ENCODE results near the gene AIG1. TPM values are rescaled to one million over a fixed set of nuclear protein-coding genes. Genes with fewer than 3 reads are reported as not detected.
"Not testable (repeated sequence)": the region's sequence is repeated elsewhere in the genome, so short reads cannot be mapped to it uniquely, and the experiment has no call there.

The AIG1 gene
- total RNA-seq (2014; rRNA removed; shearing (Covaris generic)): 18.3 and 18.6 TPM in 2 replicates

GRCh38 chr6:143060806-143061596 is at the start of gene AIG1:
Gene AIG1, plus strand, starts transcription at chr6:143060889. Its CDS starts 37 bp downstream, at chr6:143060926.
- DNase-seq: peak; percentile 90
- Histone ChIP-seq H3K36me3 (replicated peaks; ENCODE audit: control insufficient read depth, insufficient read depth, low read length) (no peaks in the 10 kb centered on the region), H3K4me3 (ENCODE audit: insufficient read depth, low read depth, low read length) (peak within 1 kb of the TSS; percentile 56), H3K27me3 (ENCODE audit: control insufficient read depth, insufficient read depth, low read length) (no peaks in the 10 kb centered on the region)

- no peak overlapping the region for H3K4me3 ChIP-seq (ENCODE audit: insufficient read depth, low read depth, low read length)
- no peaks in the 10 kb centered on the region for H3K36me3 ChIP-seq (replicated peaks; ENCODE audit: control insufficient read depth, insufficient read depth, low read length)
- no peak for DNase-seq
- no peaks in the 10 kb centered on the region for H3K27me3 ChIP-seq (ENCODE audit: control insufficient read depth, insufficient read depth, low read length)
These were observed 45.9 kb upstream of the AIG1 start for GRCh38 chr6:143014764-143015163.

- no peak for DNase-seq
- Histone ChIP-seq H3K4me3 (ENCODE audit: insufficient read depth, low read depth, low read length) (no peak overlapping the region), H3K27me3 (ENCODE audit: control insufficient read depth, insufficient read depth, low read length) (no peaks in the 10 kb centered on the region), H3K36me3 (replicated peaks; ENCODE audit: control insufficient read depth, insufficient read depth, low read length) (no peaks in the 10 kb centered on the region)
These were observed 45.4 kb upstream of the AIG1 start for GRCh38 chr6:143015300-143015706.

- no peak overlapping the region for H3K4me3 ChIP-seq (ENCODE audit: insufficient read depth, low read depth, low read length)
- no peak for DNase-seq
- H3K36me3 ChIP-seq (replicated peaks; ENCODE audit: control insufficient read depth, insufficient read depth, low read length): no peaks in the 10 kb centered on the region
- H3K27me3 ChIP-seq (ENCODE audit: control insufficient read depth, insufficient read depth, low read length): no peaks in the 10 kb centered on the region
These were observed 41.7 kb upstream of the AIG1 start for GRCh38 chr6:143018955-143019354.

- H3K4me3 ChIP-seq (ENCODE audit: insufficient read depth, low read depth, low read length); H3K27me3 ChIP-seq (ENCODE audit: control insufficient read depth, insufficient read depth, low read length); DNase-seq; H3K36me3 ChIP-seq (replicated peaks; ENCODE audit: control insufficient read depth, insufficient read depth, low read length): not testable (repeated sequence)
These were observed 39.8 kb upstream of the AIG1 start for GRCh38 chr6:143020862-143021261.

GRCh38 chr6:143021543-143021942 is 39.1 kb upstream of the AIG1 start:
- no peak overlapping the region for H3K4me3 ChIP-seq (ENCODE audit: insufficient read depth, low read depth, low read length)
- no peaks in the 10 kb centered on the region for H3K36me3 ChIP-seq (replicated peaks; ENCODE audit: control insufficient read depth, insufficient read depth, low read length)
- H3K27me3 ChIP-seq (ENCODE audit: control insufficient read depth, insufficient read depth, low read length): no peaks in the 10 kb centered on the region
- DNase-seq: no peak

- H3K36me3 ChIP-seq (replicated peaks; ENCODE audit: control insufficient read depth, insufficient read depth, low read length): no peaks in the 10 kb centered on the region
These were observed 38.1 kb upstream of the AIG1 start for GRCh38 chr6:143022587-143022986.

GRCh38 chr6:143023695-143024094 is 37.0 kb upstream of the AIG1 start:
- no peaks in the 10 kb centered on the region for H3K36me3 ChIP-seq (replicated peaks; ENCODE audit: control insufficient read depth, insufficient read depth, low read length)
- no peak overlapping the region for H3K4me3 ChIP-seq (ENCODE audit: insufficient read depth, low read depth, low read length)
- DNase-seq: no peak
- no peaks in the 10 kb centered on the region for H3K27me3 ChIP-seq (ENCODE audit: control insufficient read depth, insufficient read depth, low read length)

More at GRCh38 chr6:143022587-143022986, 38.1 kb upstream of the AIG1 start:
- Histone ChIP-seq H3K4me3 (ENCODE audit: insufficient read depth, low read depth, low read length) (no peak overlapping the region), H3K27me3 (ENCODE audit: control insufficient read depth, insufficient read depth, low read length) (no peaks in the 10 kb centered on the region)
- DNase-seq: no peak

- no peaks in the 10 kb centered on the region for H3K27me3 ChIP-seq (ENCODE audit: control insufficient read depth, insufficient read depth, low read length)
- DNase-seq: no peak
- H3K4me3 ChIP-seq (ENCODE audit: insufficient read depth, low read depth, low read length): no peak overlapping the region
- H3K36me3 ChIP-seq (replicated peaks; ENCODE audit: control insufficient read depth, insufficient read depth, low read length): no peaks in the 10 kb centered on the region
These were observed 35.7 kb upstream of the AIG1 start for GRCh38 chr6:143024977-143025376.

GRCh38 chr6:143026696-143027449 is 33.8 kb upstream of the AIG1 start:
- Histone ChIP-seq H3K4me3 (ENCODE audit: insufficient read depth, low read depth, low read length) (no peak overlapping the region), H3K36me3 (replicated peaks; ENCODE audit: control insufficient read depth, insufficient read depth, low read length) (no peaks in the 10 kb centered on the region), H3K27me3 (ENCODE audit: control insufficient read depth, insufficient read depth, low read length) (no peaks in the 10 kb centered on the region)
- DNase-seq: peak; percentile 20

GRCh38 chr6:143034689-143035334 is 25.9 kb upstream of the AIG1 start:
- no peak overlapping the region for H3K4me3 ChIP-seq (ENCODE audit: insufficient read depth, low read depth, low read length)
- H3K36me3 ChIP-seq (replicated peaks; ENCODE audit: control insufficient read depth, insufficient read depth, low read length): no peaks in the 10 kb centered on the region
- H3K27me3 ChIP-seq (ENCODE audit: control insufficient read depth, insufficient read depth, low read length): no peaks in the 10 kb centered on the region
- DNase-seq: no peak

GRCh38 chr6:143037470-143037869 is 23.2 kb upstream of the AIG1 start:
- Histone ChIP-seq H3K27me3 (ENCODE audit: control insufficient read depth, insufficient read depth, low read length) (no peaks in the 10 kb centered on the region), H3K36me3 (replicated peaks; ENCODE audit: control insufficient read depth, insufficient read depth, low read length) (no peaks in the 10 kb centered on the region), H3K4me3 (ENCODE audit: insufficient read depth, low read depth, low read length) (no peak overlapping the region)
- no peak for DNase-seq

GRCh38 chr6:143038833-143039232 is 21.9 kb upstream of the AIG1 start:
- DNase-seq: no peak
- no peaks in the 10 kb centered on the region for H3K36me3 ChIP-seq (replicated peaks; ENCODE audit: control insufficient read depth, insufficient read depth, low read length)
- no peaks in the 10 kb centered on the region for H3K27me3 ChIP-seq (ENCODE audit: control insufficient read depth, insufficient read depth, low read length)

GRCh38 chr6:143039548-143039947 is 21.1 kb upstream of the AIG1 start:
- no peak for DNase-seq
- Histone ChIP-seq H3K27me3 (ENCODE audit: control insufficient read depth, insufficient read depth, low read length) (no peaks in the 10 kb centered on the region), H3K4me3 (ENCODE audit: insufficient read depth, low read depth, low read length) (no peak overlapping the region)

More at GRCh38 chr6:143038833-143039232, 21.9 kb upstream of the AIG1 start:
- no peak overlapping the region for H3K4me3 ChIP-seq (ENCODE audit: insufficient read depth, low read depth, low read length)

GRCh38 chr6:143040018-143040417 is 20.7 kb upstream of the AIG1 start:
- Histone ChIP-seq H3K4me3 (ENCODE audit: insufficient read depth, low read depth, low read length) (no peak overlapping the region), H3K27me3 (ENCODE audit: control insufficient read depth, insufficient read depth, low read length) (no peaks in the 10 kb centered on the region), H3K36me3 (replicated peaks; ENCODE audit: control insufficient read depth, insufficient read depth, low read length) (no peaks in the 10 kb centered on the region)
- no peak for DNase-seq

More at GRCh38 chr6:143039548-143039947, 21.1 kb upstream of the AIG1 start:
- H3K36me3 ChIP-seq (replicated peaks; ENCODE audit: control insufficient read depth, insufficient read depth, low read length): no peaks in the 10 kb centered on the region
